Epithelial cell of proximal tubule (primary cell): ENCODE measurements around the gene SBNO2. TPM values are rescaled to one million over a fixed set of nuclear protein-coding genes. Genes with fewer than 3 reads are reported as not detected.

Experiments used
- DNase-seq: peaks from one replicate; pipeline ENCODE4 v3.0.0-alpha.2; 2011; ENCODE audit warnings: low read depth
- H3K4me3 ChIP-seq: 2 replicates; pipeline ENCODE4 v1.5.1; 2011; ENCODE audit warnings: low read depth, mild to moderate bottlenecking, low read length
- CTCF ChIP-seq: conservative IDR thresholded peaks from 2 replicates; pipeline ENCODE4 v1.5.1; 2012; ENCODE audit warnings: low read depth, mild to moderate bottlenecking, low read length
- total RNA-seq: library from RNA; depleted of rRNA; stranded (reverse); fragments of >200 nt; gene quantifications from 2 replicates; pipeline ENCODE4 v1.2.3, GENCODE V29; 2015

Gene SBNO2
- total RNA-seq, 1 donor from 2014 or later, result 56.2 TPM

- H3K4me3 ChIP-seq, result no peak overlapping the region
- no peak for TF ChIP-seq CTCF
- DNase-seq, result no peak
Measured at GRCh38 chr19:1164684-1165531, 9.2 kb downstream of the SBNO2 start.

- H3K4me3 ChIP-seq, result no peak overlapping the region
- DNase-seq, result no peak
- no peak for TF ChIP-seq CTCF
Measured at GRCh38 chr19:1163934-1164683, 10.0 kb downstream of the SBNO2 start.

DNA sequence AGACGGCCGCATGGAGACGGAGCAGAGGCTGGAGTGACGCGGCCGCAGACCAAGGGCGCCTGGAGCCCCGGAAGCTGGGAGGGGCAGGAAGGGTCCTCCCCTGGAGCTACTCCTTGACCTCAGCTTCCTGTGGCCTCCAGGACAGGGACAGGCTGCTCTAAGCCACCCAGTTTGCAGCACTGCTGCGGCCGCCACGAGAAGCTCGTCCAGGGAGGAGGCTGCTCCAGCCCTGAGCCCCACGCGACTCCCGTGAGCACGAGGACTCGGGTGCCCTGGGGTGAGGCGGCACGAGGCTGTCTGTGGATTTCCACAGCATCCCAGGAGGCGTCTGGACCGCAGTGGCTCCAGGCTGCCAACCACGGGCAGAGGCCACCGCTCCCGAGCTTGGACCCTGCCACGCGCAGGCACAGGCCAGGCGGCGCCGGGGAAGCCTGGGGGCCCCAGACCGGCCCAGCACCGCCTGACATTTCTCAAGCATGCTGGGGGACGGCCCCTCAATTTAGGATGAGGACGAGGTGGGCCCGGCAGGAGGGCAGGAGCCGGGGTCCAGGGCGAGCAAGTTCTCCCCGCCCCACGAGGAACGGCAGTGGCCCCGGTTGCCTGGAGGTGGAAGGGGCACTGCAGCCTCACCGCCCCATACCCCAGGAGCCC, 10.7 kb downstream of the SBNO2 start:
- no peak for TF ChIP-seq CTCF
- DNase-seq, result no peak
- H3K4me3 ChIP-seq, result no peak overlapping the region

DNA sequence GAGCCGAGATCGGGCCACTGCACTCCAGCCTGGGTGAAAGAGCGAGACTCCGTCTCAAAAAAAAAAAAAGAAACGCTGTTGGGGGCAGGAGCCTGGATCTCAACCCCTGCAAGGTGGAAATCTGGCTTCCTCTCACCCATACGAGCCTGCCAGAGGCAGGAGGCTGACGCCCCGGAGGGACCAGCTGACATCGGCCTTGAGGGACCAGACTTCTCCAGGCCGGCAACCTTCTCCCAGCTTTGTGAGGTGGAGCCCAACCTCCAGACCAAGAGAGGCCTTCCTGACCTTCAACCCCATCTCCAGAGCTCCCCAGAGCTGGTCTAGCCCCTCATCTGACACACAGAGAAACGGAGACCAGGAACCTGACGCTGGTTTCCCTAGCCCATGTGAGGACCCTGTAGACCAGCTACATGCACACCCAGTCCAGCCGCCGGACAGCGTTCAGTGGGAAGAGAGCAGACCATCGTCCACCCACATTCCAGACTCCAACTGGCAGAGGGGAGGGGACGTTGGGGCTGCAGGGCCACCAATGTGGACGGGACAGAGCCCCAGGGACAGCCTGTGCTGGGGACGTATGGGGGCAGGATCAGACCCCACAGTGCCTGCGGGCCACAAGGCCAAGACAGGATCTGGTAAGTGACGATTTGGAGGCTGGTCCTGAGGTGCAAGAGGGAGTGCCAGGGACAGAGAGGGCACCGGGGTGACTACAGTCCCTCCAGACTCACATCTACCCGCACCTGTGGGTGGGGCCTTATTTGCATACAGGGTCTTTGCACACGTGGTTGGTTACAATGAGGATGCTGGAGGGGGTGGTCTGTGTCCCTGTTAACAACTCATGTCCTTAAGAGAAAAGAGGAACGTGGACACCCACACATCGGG, 11.4 kb downstream of the SBNO2 start:
- H3K4me3 ChIP-seq, result no peak overlapping the region
- TF ChIP-seq CTCF, result no peak
- DNase-seq, result no peak

GRCh38 chr19:1161716-1162115, 12.4 kb downstream of the SBNO2 start:
- DNase-seq, result no peak

More at GRCh38 chr19:1161716-1162115, 12.4 kb downstream of the SBNO2 start:
- no peak overlapping the region for H3K4me3 ChIP-seq
- no peak for TF ChIP-seq CTCF
